Common myeloid progenitor, CD34-positive (primary cell): ENCODE results near the gene PFDN5.

Experiments
- CTCF ChIA-PET: fragments of 350-600 bp; sonication (Branson Sonifier 250); formaldehyde crosslinking; loops from one replicate; lab custom pipeline; 2021; ENCODE audit warnings: antibody characterized with exemption; lab: Charles Lee
- POLR2A ChIA-PET: fragments of 350-600 bp; sonication (Branson Sonifier 250); formaldehyde crosslinking; loops from one replicate; lab custom pipeline; 2021; ENCODE audit warnings: antibody characterized with exemption; lab: Charles Lee
- DNase-seq, 3 donors: peaks; one replicate each; pipeline versions ENCODE4 v3.0.0 to v3.0.0-alpha.2; 2013
- H3K27ac ChIP-seq, 2 experiments: 1 replicate in 1 of 2; 2 replicates in 1 of 2; pipeline ENCODE4 v1.7.0; 2013; ENCODE audit warnings: inconsistent platforms in 2 of 2, low read length in 2 of 2, mild to moderate bottlenecking in 2 of 2, low read depth in 1 of 2, moderate library complexity in 1 of 2; ENCODE audit not compliant: severe bottlenecking in 2 of 2, insufficient read depth in 1 of 2, poor library complexity in 1 of 2
- H3K27me3 ChIP-seq, 5 experiments: replicated peaks in 2 of 5; 1 replicate in 3 of 5; 2 replicates in 2 of 5; pipeline versions ENCODE4 v1.6.1 to v1.7.0; 2013; ENCODE audit warnings: low read length in 4 of 5, mild to moderate bottlenecking in 2 of 5, moderate library complexity in 2 of 5, inconsistent platforms in 1 of 5; ENCODE audit not compliant: insufficient read depth in 5 of 5, control insufficient read depth in 4 of 5
- H3K36me3 ChIP-seq, 4 experiments: 1 replicate in 2 of 4; 2 replicates in 2 of 4; pipeline versions ENCODE4 v1.6.1 to v1.7.0; 2013; ENCODE audit warnings: low read length in 3 of 4, control low read depth in 1 of 4, mild to moderate bottlenecking in 1 of 4; ENCODE audit not compliant: control insufficient read depth in 4 of 4, insufficient read depth in 4 of 4
- H3K4me1 ChIP-seq, 4 experiments: 1 replicate in 3 of 4; 2 replicates in 1 of 4; pipeline versions ENCODE4 v1.6.1 to v1.7.1; 2013; ENCODE audit warnings: low read length in 3 of 4, mild to moderate bottlenecking in 3 of 4, control low read depth in 1 of 4, inconsistent platforms in 1 of 4, moderate library complexity in 1 of 4; ENCODE audit not compliant: control insufficient read depth in 4 of 4, insufficient read depth in 4 of 4; ENCODE audit errors: control extremely low read depth in 1 of 4
- H3K4me3 ChIP-seq, 7 experiments: 1 replicate in 4 of 7; 2 replicates in 3 of 7; pipeline versions ENCODE4 v1.5.1 to v1.7.0; 2013; ENCODE audit warnings: mild to moderate bottlenecking in 7 of 7, low read length in 6 of 7, moderate library complexity in 6 of 7, inconsistent platforms in 2 of 7, low read depth in 2 of 7, control low read depth in 1 of 7; ENCODE audit not compliant: insufficient read depth in 4 of 7, control insufficient read depth in 1 of 7; ENCODE audit errors: extremely low read depth in 1 of 7
- H3K9me3 ChIP-seq, 5 experiments: 1 replicate in 4 of 5; 2 replicates in 1 of 5; pipeline versions ENCODE4 v1.6.1 to v1.7.1; 2013; ENCODE audit warnings: low read length in 4 of 5, mild to moderate bottlenecking in 2 of 5, inconsistent platforms in 1 of 5, low read depth in 1 of 5, moderate library complexity in 1 of 5; ENCODE audit not compliant: control insufficient read depth in 4 of 5, insufficient read depth in 2 of 5; ENCODE audit errors: control extremely low read depth in 1 of 5
- WGBS: methylation state at CpG from one replicate; pipeline ENCODE4 v1.1.5; 2013; ENCODE audit not compliant: insufficient coverage; 5-methylcytosine and 5-hydroxymethylcytosine counted together

The PFDN5 gene

GRCh38 chr12:53286448-53286847 lies 8.9 kb upstream of the PFDN5 start:
- ChIA-PET CTCF (interaction anchor here (0.6 to 24.3 kb wide), 12 partner anchors 8 to 273 kb away, joined by 3 to 399 read pairs (median 3); partner anchors contain the start of genes AAAS and ESPL1), POLR2A (no interaction called here)
- Histone ChIP-seq H3K9me3 (no peaks in the 10 kb centered on the region), H3K4me1 (no peaks in the 10 kb centered on the region), H3K27me3 (no peaks in the 10 kb centered on the region), H3K27ac (no peak overlapping the region), H3K4me3 (no peak overlapping the region), H3K36me3 (peaks cover 19 to 81% (median 47%) of the 10 kb centered on the region in 4 experiments)
- WGBS: 95% methylated on average over 8 of the region's 9 CpGs
- DNase-seq: no peak

- POLR2A ChIA-PET: no interaction called here
Measured at GRCh38 chr12:53287741-53288216, 7.6 kb upstream of the PFDN5 start.

GRCh38 chr12:53288322-53288721 lies 7.0 kb upstream of the PFDN5 start:
- Histone ChIP-seq H3K4me1 (no peaks in the 10 kb centered on the region), H3K36me3 (peaks cover 21 to 83% (median 45%) of the 10 kb centered on the region in 4 experiments), H3K27me3 (no peaks in the 10 kb centered on the region), H3K9me3 (no peaks in the 10 kb centered on the region), H3K4me3 (no peak overlapping the region), H3K27ac (no peak overlapping the region)
- WGBS: 86% methylated on average over 6 of the region's 6 CpGs
- POLR2A ChIA-PET: no interaction called here
- CTCF ChIA-PET: interaction anchor here (0.6 to 24.3 kb wide), 16 partner anchors 9 to 361 kb away, joined by 3 to 399 read pairs (median 6); partner anchors contain the start of genes AAAS and ESPL1
- DNase-seq: no peak

More at GRCh38 chr12:53287741-53288216, 7.6 kb upstream of the PFDN5 start:
- Histone ChIP-seq H3K9me3 (no peaks in the 10 kb centered on the region), H3K4me3 (no peak overlapping the region), H3K27me3 (no peaks in the 10 kb centered on the region), H3K27ac (no peak overlapping the region), H3K4me1 (no peaks in the 10 kb centered on the region), H3K36me3 (peaks cover 21 to 83% (median 45%) of the 10 kb centered on the region in 4 experiments)
- CTCF ChIA-PET: interaction anchor here (0.6 to 24.3 kb wide), 16 partner anchors 10 to 362 kb away, joined by 3 to 399 read pairs (median 6); partner anchors contain the start of genes AAAS and ESPL1
- peak; percentile 69 to 80 (median 73) for DNase-seq
- 91% methylated on average over 8 of the region's 11 CpGs for WGBS

- DNase-seq: no peak
- WGBS: 97% methylated on average over 4 of the region's 4 CpGs
- POLR2A ChIA-PET: no interaction called here
- no peak overlapping the region for H3K4me3 ChIP-seq
- H3K9me3 ChIP-seq: no peaks in the 10 kb centered on the region
- no peak overlapping the region for H3K27ac ChIP-seq
- H3K27me3 ChIP-seq: no peaks in the 10 kb centered on the region
- peaks cover 0 to 4% (median 3%) of the 10 kb centered on the region in 4 experiments for H3K4me1 ChIP-seq
- CTCF ChIA-PET: interaction anchor here (1.1 to 24.3 kb wide), 8 partner anchors 10 to 129 kb away, joined by 3 to 399 read pairs (median 26); partner anchors contain the start of genes AAAS, CSAD, ESPL1 and MYG1
- peaks cover 18 to 78% (median 40%) of the 10 kb centered on the region in 4 experiments for H3K36me3 ChIP-seq
Measured at GRCh38 chr12:53289891-53290290, 5.5 kb upstream of the PFDN5 start.

GRCh38 chr12:53290661-53291060 lies 4.7 kb upstream of the PFDN5 start:
- Histone ChIP-seq H3K27me3 (no peaks in the 10 kb centered on the region), H3K9me3 (no peaks in the 10 kb centered on the region), H3K4me3 (no peak overlapping the region), H3K4me1 (peaks cover 0 to 7% (median 6%) of the 10 kb centered on the region in 4 experiments), H3K27ac (no peak overlapping the region), H3K36me3 (peaks cover 18 to 73% (median 38%) of the 10 kb centered on the region in 4 experiments)
- ChIA-PET CTCF (interaction anchor here (0.8 to 24.3 kb wide), 11 partner anchors 9 to 131 kb away, joined by 3 to 399 read pairs (median 5); partner anchors contain the start of genes AAAS, CSAD and ESPL1), POLR2A (no interaction called here)
- WGBS: 92% methylated on average over 5 of the region's 9 CpGs
- no peak for DNase-seq

- H3K27ac ChIP-seq: no peak overlapping the region
- no peak overlapping the region for H3K4me3 ChIP-seq
- H3K27me3 ChIP-seq: no peaks in the 10 kb centered on the region
- CTCF ChIA-PET: interaction anchor here (1.0 to 24.3 kb wide), 9 partner anchors 9 to 121 kb away, joined by 3 to 399 read pairs (median 5); partner anchors contain the start of genes AAAS and ESPL1
- POLR2A ChIA-PET: no interaction called here
- no peak for DNase-seq
- peaks cover 2 to 21% (median 17%) of the 10 kb centered on the region in 4 experiments for H3K4me1 ChIP-seq
- no peaks in the 10 kb centered on the region for H3K9me3 ChIP-seq
- peaks cover 18 to 64% (median 34%) of the 10 kb centered on the region in 4 experiments for H3K36me3 ChIP-seq
Measured at GRCh38 chr12:53292426-53292825, 2.9 kb upstream of the PFDN5 start.

- Histone ChIP-seq H3K9me3 (no peaks in the 10 kb centered on the region), H3K27me3 (no peaks in the 10 kb centered on the region), H3K4me3 (peak overlapping the region; percentile 83 to 96 (median 89)), H3K36me3 (peaks cover 6 to 43% (median 21%) of the 10 kb centered on the region in 4 experiments), H3K4me1 (peaks cover 6 to 52% (median 46%) of the 10 kb centered on the region in 4 experiments), H3K27ac (peak overlapping the region; percentile 93 to 96)
- CTCF ChIA-PET: interaction anchor here (0.8 to 24.3 kb wide), 6 partner anchors 25 to 290 kb away, joined by 3 to 399 read pairs (median 6); partner anchors contain the start of genes AAAS, EIF4B and ESPL1
- no peak for DNase-seq
- 12% methylated on average over 10 of the region's 12 CpGs for WGBS
- POLR2A ChIA-PET: interaction anchor here (1.6 kb wide), 1 partner anchor 26 kb away, joined by 6 read pairs; the partner anchor contains the start of gene AAAS
Measured at GRCh38 chr12:53295891-53296219, 513 bp downstream of the PFDN5 start.
